Pulmonary artery endothelial cell (primary cell): Measurements from ENCODE around the gene PTPRD. TPM values are rescaled to one million over a fixed set of nuclear protein-coding genes. Genes with fewer than 3 reads are reported as not detected.

Experiments used
- DNase-seq: peaks from one replicate; pipeline ENCODE4 v3.0.0-alpha.2; 2011; ENCODE audit warnings: low read depth, low spot score
- total RNA-seq: library from RNA; depleted of rRNA; stranded (reverse); fragments of >200 nt; gene quantifications from 2 replicates; pipeline ENCODE4 v1.2.3, GENCODE V29; 2014

The PTPRD gene
- total RNA-seq, 1 donor from 2014 or later = 1.5 TPM

DNA sequence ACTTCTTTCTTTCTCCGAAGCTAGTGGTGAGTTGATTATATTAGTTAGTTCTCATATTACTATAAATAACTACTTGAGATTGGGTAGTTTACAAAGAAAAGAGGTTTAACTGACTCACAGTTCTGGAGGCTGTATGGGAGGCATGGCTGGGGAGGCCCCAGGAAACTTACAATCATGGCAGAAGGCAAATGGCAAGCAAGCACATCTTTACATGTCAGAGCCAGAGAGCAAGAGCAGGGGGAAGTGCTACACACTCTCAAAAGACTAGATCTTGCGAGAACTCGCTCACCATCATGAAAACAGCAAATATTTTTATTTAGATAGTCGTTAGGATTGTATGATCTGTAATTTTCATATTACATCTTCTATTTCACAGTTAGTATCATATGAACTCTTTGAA lies 711.2 kb downstream of the PTPRD start:
- DNase-seq = no peak

DNA sequence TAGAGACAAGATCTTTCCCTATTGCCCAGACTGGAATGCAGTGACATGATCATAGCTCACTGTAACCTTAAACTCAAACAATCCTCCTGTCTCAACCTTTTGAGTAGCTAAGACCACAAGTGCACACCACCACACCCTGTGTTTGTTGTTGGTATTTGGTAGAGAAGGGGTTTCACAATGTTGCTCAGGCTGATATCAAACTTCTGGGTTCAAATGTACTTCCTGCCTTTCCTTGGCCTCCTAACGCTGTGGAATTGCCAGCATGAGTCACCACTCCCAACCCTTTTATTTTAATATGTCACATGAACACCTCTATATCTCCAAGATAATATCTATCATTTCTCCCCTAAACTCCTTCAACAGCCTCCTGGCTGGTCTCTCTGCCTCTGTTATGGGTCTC lies 719.0 kb downstream of the PTPRD start:
- DNase-seq = no peak

DNA sequence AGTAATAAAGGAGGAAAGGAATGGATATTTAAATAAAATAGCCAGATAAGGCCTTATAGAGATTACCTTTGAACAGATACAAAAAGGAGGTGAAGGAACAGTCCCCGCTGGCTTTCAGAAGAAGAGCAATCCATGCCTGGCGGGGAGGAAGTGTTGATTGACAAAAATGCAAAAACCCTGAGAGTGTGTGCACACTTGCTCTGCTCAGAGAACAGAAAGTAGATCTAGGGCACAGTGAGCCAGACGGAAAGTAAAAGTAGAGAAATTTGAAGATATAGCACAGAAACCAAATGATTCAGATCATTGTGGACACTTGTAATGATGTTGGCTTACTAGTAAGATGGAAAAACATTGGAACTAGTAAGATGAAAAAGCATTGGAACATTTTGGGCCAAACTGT lies 720.6 kb downstream of the PTPRD start:
- no peak for DNase-seq

DNA sequence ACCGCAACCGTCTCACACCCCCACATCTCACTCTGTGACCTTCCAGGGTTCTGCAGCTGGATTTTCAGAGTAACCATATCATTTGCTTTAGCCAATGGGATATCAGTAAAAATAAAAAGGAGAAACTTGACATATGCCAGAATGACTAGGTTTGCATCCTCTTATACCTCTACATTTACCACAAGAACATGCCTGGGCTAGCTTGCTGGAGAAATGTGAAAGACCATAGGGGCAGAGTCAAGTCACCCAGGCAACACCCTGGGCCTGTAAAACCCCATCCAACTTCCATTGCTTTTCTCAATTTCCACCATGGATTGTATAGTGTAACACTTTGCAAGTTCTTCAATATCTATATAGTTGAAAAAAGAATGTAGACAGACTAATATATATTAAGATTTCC lies 731.1 kb downstream of the PTPRD start:
- no peak for DNase-seq

DNA sequence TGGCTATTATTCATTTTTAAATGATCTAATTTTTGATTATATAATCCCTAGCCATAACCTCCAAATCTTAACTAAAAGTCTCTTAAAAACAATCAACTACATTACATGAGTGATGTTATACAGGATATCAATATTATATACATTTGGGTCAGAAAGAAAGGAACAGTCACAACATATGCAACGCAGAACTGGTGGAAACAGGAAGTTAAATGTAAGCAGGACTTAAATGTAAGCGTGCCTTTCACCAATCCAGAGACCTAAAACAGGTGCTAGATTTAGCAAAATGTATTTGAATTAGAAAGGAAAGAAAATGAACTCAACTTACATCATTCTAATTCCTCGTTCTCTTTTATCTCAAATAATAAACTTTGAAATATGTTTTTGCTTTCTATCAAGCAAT lies 738.5 kb downstream of the PTPRD start:
- no peak for DNase-seq

DNA sequence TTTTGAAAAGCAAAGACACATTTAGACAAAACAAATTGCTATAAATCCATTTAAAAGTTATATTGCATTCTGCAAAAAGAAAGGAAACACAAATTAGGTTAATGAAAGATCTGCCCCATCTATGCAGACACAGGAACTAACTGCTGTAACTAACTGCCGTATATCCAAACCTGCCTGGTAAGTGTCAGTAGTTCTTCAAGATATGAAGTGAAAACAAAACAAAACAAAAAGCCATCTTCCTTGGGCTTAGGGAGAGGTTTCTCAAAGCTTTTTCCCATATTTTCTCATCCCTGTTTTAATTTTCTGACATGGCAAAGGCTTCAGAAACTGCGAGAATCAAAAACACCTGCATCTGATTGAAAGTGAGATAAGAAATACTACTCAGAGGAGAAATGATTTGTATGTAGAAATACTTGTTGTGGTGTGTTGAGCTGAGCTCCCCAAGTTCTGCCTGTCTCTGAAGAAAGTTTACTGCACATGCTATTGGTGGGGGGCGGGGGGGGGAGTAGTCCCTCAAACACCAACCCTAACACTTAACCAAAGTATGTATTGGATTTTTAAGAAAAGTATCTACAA lies 750.5 kb downstream of the PTPRD start:
- DNase-seq = no peak

DNA sequence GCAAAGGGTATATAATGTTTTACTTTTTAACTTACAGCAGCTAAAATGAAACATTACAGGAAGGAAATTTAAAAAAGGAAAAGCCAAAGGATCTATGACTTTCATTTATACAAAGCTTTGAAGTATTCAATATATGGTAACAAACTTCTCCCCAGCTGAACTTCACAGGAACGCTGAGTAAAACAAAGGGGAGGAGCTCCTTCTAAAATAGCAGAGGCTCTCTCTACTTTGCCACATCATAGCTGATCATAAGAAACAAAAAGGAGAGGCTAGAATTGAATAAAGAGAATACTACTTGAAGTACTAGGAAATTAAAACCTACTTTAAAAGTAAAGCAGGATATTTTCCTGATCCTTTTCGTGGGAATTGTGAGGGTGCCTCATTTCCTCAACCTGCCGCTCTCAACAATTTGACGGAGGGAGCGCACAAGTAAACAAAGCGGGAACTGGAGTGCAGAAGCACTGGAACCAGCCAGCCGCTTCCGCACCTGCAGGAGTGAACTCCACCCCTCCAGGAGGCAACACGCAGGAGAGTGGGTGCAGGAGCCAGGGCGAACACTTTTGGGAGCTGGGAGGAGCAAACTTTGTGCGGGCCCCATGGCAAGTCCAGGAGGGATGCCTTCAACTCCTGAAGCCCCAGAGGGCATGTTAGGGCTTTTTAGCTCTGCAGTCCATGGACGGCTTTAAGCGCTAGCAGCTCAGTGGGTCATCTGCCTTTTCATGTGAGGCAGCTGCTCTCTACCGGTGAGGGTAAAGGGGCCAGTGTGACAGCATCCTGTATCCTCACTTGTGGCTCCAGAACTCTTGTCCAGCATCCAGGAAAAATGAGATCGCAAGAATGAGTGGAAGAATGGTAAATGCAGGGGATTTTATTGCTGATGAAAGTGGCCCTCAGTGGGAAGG lies 757.4 kb downstream of the PTPRD start:
- DNase-seq = no peak

DNA sequence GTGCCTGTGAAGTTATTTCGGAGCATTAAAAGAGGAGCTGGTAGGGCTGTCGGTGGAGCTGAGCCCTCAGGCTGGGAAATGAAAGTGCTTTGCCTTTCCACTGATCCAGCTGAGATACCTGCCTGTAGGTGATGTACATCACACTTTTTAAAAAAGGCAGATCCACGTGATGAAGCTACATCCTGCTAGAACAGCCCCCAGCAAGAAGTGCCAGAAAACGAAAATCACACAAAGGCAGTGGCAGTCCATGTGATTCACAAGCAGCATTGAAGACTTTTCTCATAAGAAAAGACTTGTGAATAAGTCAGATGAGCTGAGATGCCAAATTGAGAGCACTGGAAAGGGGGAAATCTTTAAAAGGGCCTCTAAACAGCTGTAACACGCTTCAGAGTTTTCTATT lies 765.1 kb downstream of the PTPRD start:
- no peak for DNase-seq

DNA sequence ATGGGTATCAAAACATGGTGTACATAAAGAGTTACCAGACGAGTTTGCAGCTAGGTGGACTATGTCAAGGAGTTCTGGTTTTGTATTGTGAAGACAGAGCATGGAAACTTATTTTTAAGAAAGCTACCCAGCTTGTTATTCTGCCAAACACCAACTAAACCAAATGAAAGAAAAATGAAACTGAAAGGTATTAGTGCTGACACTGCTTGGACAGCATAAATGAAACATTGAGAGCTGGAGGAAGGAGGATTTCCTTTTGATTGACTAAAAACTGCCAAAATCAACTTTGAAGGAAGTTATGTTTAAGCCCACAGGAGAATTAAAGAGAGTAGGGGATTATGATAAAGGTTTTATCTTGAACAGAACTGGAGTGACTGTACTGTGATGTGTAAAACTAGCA lies 766.2 kb downstream of the PTPRD start:
- DNase-seq = no peak

DNA sequence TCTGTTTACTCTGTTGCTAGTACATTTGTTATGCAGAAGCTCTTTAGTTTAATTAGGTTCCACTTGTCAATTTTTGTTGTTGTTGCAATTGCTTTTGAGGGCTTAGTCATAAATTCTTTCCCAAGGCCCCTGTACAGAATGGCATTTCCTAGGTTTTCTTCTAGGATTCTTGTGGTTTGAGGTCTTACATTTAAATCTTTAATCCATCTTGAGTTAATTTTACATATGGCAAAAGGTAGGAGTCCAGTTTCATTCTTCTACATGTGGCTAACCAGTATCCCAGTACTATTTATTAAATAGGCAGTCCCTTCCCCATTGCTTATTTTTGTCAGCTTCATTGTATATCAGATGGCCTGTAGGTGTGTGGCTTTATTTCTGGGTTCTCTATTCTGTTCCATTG lies 792.4 kb downstream of the PTPRD start:
- no peak for DNase-seq

DNA sequence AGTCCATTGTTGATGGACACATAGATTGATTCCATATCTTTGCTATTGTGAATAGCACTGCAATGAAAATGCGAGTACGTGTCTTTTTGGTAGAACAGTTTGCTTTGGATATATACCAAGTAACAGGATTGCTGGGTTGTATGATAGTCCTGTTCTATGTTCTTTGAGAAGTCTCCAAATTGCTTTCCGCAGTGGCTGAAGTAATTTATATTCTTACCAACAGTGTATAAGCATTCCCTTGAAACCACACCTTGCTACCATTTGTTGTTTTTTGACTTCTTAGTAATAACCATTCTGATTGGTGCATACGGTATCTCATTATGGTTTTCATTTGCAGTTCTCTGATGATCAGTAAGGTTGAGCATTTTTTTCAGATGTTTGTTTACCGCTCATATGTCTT lies 792.9 kb downstream of the PTPRD start:
- DNase-seq = no peak

DNA sequence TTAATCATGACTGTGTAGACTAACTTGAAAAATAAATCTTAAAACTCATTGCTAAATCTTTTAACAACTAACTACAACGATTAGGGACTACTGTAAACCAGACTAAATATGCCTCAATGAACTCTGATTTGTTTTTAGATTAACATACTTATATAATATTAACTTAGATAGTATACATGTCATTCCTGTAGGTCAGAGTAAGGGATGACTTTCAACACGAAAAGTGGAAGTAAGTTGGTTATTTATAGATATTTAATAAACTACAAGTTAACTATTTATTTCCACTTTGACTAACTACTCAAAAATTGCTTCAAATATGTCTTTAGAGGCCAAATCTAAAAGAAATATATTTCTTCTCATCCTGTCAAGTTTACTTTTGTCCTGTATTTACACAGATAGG lies 795.6 kb downstream of the PTPRD start:
- no peak for DNase-seq

DNA sequence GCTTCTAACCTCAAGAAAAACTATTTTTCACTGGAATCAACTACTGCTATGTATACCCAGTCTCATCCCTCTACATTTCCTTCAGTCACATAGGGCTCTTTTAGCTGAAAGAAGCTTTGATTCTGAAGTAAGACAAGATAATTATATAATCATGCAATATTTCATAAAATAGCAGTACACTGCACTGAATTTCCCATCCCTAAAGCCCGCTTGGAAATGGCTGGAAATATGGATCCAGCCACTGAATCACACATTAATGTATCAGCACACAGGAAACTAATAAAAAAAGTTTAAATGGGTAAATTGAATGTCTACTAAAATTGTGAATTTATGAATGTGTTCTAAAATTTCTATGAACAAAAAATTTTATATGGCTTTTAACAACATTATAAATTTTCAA lies 808.7 kb downstream of the PTPRD start:
- no peak for DNase-seq

DNA sequence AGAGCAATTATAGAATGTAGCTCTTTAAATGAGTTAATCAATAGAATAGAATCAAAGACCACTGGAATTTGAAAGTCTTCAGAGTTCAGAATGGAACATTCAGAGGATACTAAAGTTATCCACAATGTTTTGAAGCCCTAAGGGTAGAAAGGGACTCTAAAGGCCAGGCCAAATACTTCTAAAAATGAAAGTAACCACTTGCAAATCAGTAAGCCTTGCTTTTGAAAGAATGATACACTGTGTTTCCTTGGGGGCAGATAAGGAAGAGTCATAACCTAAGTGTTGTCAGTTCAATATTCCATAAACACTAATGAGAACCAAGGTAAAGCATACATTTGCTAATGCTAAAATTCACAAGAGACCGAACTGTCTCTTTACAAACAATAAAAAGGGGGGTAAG lies 813.5 kb downstream of the PTPRD start:
- no peak for DNase-seq

DNA sequence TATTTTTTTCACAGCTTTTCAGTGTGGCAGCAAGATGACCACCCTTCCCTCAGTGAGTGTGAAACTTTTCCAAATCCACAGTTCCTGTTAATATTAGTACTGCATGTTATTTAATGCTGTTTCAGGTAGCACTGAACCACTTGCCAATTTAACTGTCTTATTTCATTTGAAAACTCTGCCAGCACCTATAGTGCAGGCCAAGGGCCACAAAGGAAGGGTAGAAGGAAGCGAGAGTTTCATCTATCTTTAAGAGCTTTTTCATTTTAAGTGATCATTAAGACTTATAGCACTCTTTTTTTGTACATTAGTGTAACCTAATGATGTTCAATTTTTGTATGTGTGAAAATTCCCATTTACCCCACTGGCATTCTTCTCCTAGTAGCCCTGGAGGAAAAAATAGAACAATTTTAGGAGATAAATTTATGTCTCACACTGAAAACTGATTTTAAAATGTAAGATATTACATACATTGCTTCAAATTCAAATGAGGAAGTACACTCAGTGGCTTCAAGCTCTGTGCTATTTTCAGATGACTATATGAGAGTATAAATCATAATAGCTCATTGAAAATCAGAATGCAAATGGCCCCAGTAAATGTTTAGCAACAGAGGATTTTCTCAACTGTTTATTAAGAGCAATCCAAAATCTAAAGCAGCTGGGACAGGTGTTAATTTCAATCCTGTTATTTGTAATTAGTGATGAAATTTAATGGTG lies 820.5 kb downstream of the PTPRD start:
- no peak for DNase-seq

DNA sequence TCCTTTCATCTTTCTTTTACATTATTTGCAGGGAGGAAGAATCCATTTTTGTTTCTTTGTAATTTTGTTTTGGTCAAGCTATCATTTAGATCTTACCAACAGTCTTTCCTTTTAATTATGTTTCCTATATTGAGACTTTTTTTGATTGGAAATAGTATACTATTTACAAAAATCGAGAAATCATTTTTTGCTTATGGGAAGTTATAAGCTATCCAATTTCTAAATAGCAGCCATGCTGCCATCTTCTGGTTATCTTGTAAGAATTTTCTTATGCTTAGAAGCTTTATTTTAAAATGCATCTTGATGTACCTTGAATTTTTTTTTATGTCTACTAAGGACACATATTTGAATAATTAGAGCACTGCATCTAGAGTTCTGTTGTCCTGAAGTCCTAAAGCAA lies 821.2 kb downstream of the PTPRD start:
- DNase-seq = no peak

DNA sequence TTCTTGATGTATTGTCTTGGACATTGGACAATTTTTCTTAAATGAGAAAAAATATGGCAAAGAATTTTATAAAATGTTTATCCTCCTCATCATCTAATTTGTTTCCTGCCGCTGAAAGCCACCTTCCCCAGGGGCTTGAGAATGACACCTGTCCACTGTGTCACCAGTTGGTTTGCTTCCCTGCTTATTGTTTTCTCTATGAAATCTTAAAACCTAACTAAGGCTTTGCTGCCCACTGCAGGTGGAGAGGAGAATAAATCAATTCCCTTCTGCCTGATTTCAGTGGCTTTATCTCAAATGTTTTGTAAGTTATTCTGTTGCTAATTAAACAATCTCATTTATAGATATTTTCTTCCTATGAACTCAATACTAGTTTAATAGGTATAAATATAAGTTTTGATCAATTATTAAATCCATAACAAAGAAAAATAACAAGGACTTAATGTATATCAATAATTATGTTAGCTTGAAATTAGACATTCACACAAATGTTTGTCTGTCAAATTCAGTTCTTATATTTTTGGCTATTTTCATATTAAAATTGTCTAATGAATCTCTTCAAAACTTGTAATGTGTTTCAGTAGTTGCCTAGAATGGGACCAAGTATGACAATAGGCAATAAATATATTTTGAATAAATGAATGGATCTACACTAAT lies 822.5 kb downstream of the PTPRD start:
- DNase-seq = no peak

DNA sequence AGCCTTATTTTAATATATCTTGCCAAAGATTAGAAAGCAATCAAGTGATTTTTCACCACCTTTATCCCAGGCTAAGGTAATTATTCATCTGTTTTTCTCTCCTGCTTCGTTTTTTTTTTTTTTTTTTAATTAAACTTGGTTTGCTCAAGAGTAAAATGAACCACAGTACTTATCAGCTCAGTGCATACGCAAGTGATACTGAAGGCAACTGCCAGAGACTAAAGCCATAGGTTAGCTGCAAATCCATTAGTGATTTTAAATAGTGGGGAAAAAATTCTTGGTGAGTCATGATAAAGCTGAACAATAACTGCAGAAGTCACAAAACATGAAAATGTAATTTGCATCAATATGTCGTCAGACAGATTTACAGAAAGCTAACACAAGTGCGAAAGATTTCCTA lies 829.1 kb downstream of the PTPRD start:
- no peak for DNase-seq

DNA sequence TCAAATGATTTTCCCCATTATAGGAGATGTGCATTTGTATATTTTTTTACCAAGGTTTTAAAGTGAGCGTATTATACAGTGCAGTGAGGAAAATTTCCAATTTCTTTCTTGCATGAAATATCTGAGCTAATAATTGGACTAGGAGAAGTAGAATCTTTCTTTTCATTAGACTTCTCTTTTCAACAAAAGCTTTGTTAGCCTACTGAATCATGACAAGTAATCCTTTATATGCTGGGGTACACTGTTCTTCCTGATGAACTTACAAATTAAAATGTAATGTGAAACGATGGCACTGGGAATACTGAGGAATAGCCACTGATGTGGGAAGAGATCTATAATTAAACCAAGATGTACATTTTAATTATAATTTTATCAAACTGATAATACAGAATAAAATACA lies 829.6 kb downstream of the PTPRD start:
- DNase-seq = no peak

DNA sequence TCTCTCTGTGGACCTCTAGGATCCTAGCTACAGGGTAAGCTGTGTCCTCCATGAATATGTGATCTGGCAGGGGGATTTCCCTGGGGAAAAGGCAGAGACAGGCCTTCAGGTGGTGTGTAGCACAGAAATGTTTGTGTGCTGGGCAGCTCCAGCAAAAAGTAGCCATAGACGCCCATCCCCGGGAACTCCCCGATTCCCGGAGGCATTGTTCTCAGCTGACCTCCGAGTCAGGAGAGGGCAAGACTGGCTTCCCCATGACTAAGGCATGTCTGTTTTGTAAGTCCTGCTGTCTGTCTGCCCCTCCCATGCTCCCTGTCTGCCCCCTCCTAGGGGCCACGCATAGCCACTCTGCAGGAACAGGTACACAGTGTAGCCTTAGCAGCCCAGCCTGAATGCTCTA lies 834.5 kb downstream of the PTPRD start:
- DNase-seq = no peak

DNA sequence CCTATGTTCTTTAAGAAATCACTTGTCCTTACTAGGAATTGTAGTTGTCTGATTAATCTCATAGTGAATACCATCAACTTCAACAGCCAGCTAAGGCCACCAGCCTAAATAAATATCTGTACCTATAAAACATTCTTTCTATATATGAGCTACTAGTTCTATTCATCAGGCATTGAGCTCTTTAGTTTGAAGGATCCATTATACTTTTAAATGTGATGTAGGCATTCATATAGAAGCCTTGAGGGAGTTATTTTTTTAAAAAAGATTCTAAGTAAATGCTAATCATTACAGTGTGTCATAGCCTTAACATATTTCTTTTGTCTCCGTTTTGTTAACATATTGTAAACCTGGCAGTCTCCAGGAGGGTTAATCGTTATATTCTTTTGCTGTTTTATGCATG lies 838.3 kb downstream of the PTPRD start:
- DNase-seq = no peak

DNA sequence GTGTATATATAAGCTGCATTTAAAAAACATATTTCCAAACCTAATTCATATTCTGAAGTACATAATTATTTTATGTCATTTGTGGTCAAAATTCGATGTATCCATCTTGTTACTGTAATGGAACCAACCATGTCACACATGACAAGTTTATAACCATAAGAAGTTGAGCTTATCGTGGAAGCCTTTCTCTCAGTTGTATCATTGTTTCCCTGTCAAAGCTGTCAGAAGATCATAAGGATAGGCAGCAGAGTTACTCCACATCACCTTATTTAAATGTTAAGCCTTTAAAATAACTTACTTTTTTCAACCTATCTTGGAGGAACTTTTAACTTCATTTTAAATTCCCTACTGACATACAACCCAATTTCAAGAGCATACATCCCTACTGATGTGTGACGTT lies 841.5 kb downstream of the PTPRD start:
- DNase-seq = no peak
